Stomach smooth muscle (tissue), 2 donors: ENCODE results near the gene ATP6V1F.

Experiments used
- H3K27ac ChIP-seq: one replicate; pipeline ENCODE4 v1.7.0; 2013; ENCODE audit warnings: mild to moderate bottlenecking, low read length, inconsistent platforms
- H3K27me3 ChIP-seq, 2 donors: one replicate each; pipeline ENCODE4 v1.7.0; 2013; ENCODE audit warnings: low read length in 2 of 2; ENCODE audit not compliant: insufficient read depth in 2 of 2, control insufficient read depth in 1 of 2
- H3K36me3 ChIP-seq, 2 donors: one replicate each; pipeline ENCODE4 v1.7.0; 2013; ENCODE audit warnings: low read length in 2 of 2; ENCODE audit not compliant: control insufficient read depth in 2 of 2, insufficient read depth in 2 of 2
- H3K4me1 ChIP-seq: one replicate; pipeline ENCODE4 v1.7.0; 2013; ENCODE audit warnings: low read length; ENCODE audit not compliant: control insufficient read depth, insufficient read depth
- H3K4me3 ChIP-seq, 2 donors: one replicate each; pipeline ENCODE4 v1.7.0; 2013; ENCODE audit warnings: low read length in 2 of 2
- H3K9ac ChIP-seq, 2 donors: one replicate each; pipeline ENCODE4 v1.7.0; 2013; ENCODE audit warnings: low read length in 2 of 2, mild to moderate bottlenecking in 1 of 2
- H3K9me3 ChIP-seq, 2 donors: one replicate each; pipeline ENCODE4 v1.7.0; 2013; ENCODE audit warnings: low read length in 2 of 2; ENCODE audit not compliant: control insufficient read depth in 2 of 2
- donor health status: healthy.
- donor health status: Pancreatic carcinoma.

ATP6V1F gene

GRCh38 chr7:128887169-128888038, 24.7 kb downstream of the ATP6V1F start:
- Histone ChIP-seq H3K27me3 (peaks cover 12 to 22% of the 10 kb centered on the region in 2 donors), H3K9me3 (no peaks in the 10 kb centered on the region), H3K27ac (no peak overlapping the region), H3K36me3 (no peaks in the 10 kb centered on the region), H3K9ac (no peak overlapping the region), H3K4me3 (no peak overlapping the region), H3K4me1 (no peaks in the 10 kb centered on the region)

GRCh38 chr7:128888039-128888755, 25.5 kb downstream of the ATP6V1F start:
- Histone ChIP-seq H3K9ac (no peak overlapping the region), H3K36me3 (no peaks in the 10 kb centered on the region), H3K27me3 (peaks cover 12 to 22% of the 10 kb centered on the region in 2 donors), H3K27ac (no peak overlapping the region), H3K4me1 (no peaks in the 10 kb centered on the region), H3K9me3 (no peaks in the 10 kb centered on the region), H3K4me3 (no peak overlapping the region)

GRCh38 chr7:128888756-128889095, 26.1 kb downstream of the ATP6V1F start:
- H3K36me3 ChIP-seq, result no peaks in the 10 kb centered on the region
- H3K9ac ChIP-seq, result no peak overlapping the region
- peaks cover 12 to 22% of the 10 kb centered on the region in 2 donors for H3K27me3 ChIP-seq
- H3K4me1 ChIP-seq, result no peaks in the 10 kb centered on the region
- no peak overlapping the region for H3K27ac ChIP-seq
- no peak overlapping the region for H3K4me3 ChIP-seq
- H3K9me3 ChIP-seq, result no peaks in the 10 kb centered on the region

GRCh38 chr7:128889121-128889520, 26.5 kb downstream of the ATP6V1F start:
- no peaks in the 10 kb centered on the region for H3K36me3 ChIP-seq

GRCh38 chr7:128890306-128891109, 27.9 kb downstream of the ATP6V1F start:
- no peak overlapping the region for H3K9ac ChIP-seq
- no peaks in the 10 kb centered on the region for H3K9me3 ChIP-seq
- H3K4me3 ChIP-seq, result peak overlapping the region in 1 of 2 donors; percentile 44
- no peaks in the 10 kb centered on the region for H3K36me3 ChIP-seq
- H3K27me3 ChIP-seq, result peaks cover 12 to 22% of the 10 kb centered on the region in 2 donors
- no peaks in the 10 kb centered on the region for H3K4me1 ChIP-seq
- H3K27ac ChIP-seq, result no peak overlapping the region

More at GRCh38 chr7:128889121-128889520, 26.5 kb downstream of the ATP6V1F start:
- Histone ChIP-seq H3K9me3 (no peaks in the 10 kb centered on the region), H3K27me3 (peaks cover 12 to 22% of the 10 kb centered on the region in 2 donors), H3K4me3 (no peak overlapping the region), H3K4me1 (no peaks in the 10 kb centered on the region), H3K27ac (no peak overlapping the region), H3K9ac (no peak overlapping the region)

GRCh38 chr7:128891110-128891941, 28.7 kb downstream of the ATP6V1F start:
- H3K4me1 ChIP-seq, result no peaks in the 10 kb centered on the region
- no peak overlapping the region for H3K27ac ChIP-seq
- H3K9me3 ChIP-seq, result no peaks in the 10 kb centered on the region
- H3K27me3 ChIP-seq, result peaks cover 12 to 22% of the 10 kb centered on the region in 2 donors
- H3K4me3 ChIP-seq, result peak overlapping the region in 1 of 2 donors; percentile 44
- no peaks in the 10 kb centered on the region for H3K36me3 ChIP-seq
- H3K9ac ChIP-seq, result no peak overlapping the region

- no peaks in the 10 kb centered on the region for H3K36me3 ChIP-seq
- H3K9ac ChIP-seq, result no peak overlapping the region
- no peaks in the 10 kb centered on the region for H3K9me3 ChIP-seq
- H3K27ac ChIP-seq, result no peak overlapping the region
- no peak overlapping the region for H3K4me3 ChIP-seq
- peaks cover 12 to 22% of the 10 kb centered on the region in 2 donors for H3K27me3 ChIP-seq
- no peaks in the 10 kb centered on the region for H3K4me1 ChIP-seq
These were observed 29.2 kb downstream of the ATP6V1F start for GRCh38 chr7:128891942-128892269.

GRCh38 chr7:128892521-128893250, 30.0 kb downstream of the ATP6V1F start:
- H3K36me3 ChIP-seq, result no peaks in the 10 kb centered on the region
- no peak overlapping the region for H3K27ac ChIP-seq
- no peaks in the 10 kb centered on the region for H3K4me1 ChIP-seq
- H3K27me3 ChIP-seq, result peaks cover 12 to 18% of the 10 kb centered on the region in 2 donors
- H3K9ac ChIP-seq, result no peak overlapping the region
- no peak overlapping the region for H3K4me3 ChIP-seq
- no peaks in the 10 kb centered on the region for H3K9me3 ChIP-seq

GRCh38 chr7:128893251-128894100, 30.8 kb downstream of the ATP6V1F start:
- Histone ChIP-seq H3K9me3 (no peaks in the 10 kb centered on the region), H3K27ac (no peak overlapping the region), H3K9ac (no peak overlapping the region), H3K4me3 (no peak overlapping the region), H3K36me3 (no peaks in the 10 kb centered on the region), H3K4me1 (no peaks in the 10 kb centered on the region), H3K27me3 (peaks cover 12 to 18% of the 10 kb centered on the region in 2 donors)
